Measurements from ENCODE around the gene KIF3A.

KIF3A gene

GRCh38 chr5:132763181-132764036 is 26.1 kb upstream of the KIF3A start:
- no peak overlapping the region for H3K27ac ChIP-seq
- no peak for TF ChIP-seq CTCF (conservative IDR thresholded peaks at IDR 0.05)

GRCh38 chr5:132762246-132763000 is 25.1 kb upstream of the KIF3A start:
- TF ChIP-seq CTCF (conservative IDR thresholded peaks at IDR 0.05): no peak
- no peak overlapping the region for H3K27ac ChIP-seq

- TF ChIP-seq CTCF (conservative IDR thresholded peaks at IDR 0.05): no peak
- H3K27ac ChIP-seq: no peak overlapping the region
These were observed 24.2 kb upstream of the KIF3A start for GRCh38 chr5:132761321-132762240.

GRCh38 chr5:132760601-132761317 is 23.4 kb upstream of the KIF3A start:
- no peak for TF ChIP-seq CTCF (conservative IDR thresholded peaks at IDR 0.05)

GRCh38 chr5:132760049-132760420 is 22.7 kb upstream of the KIF3A start:
- H3K27ac ChIP-seq: no peak overlapping the region
- TF ChIP-seq CTCF (conservative IDR thresholded peaks at IDR 0.05): no peak

More at GRCh38 chr5:132760601-132761317, 23.4 kb upstream of the KIF3A start:
- H3K27ac ChIP-seq: no peak overlapping the region

- peak overlapping the region; percentile 48; the same call in 1 of the 2 replicates for H3K27ac ChIP-seq
- TF ChIP-seq CTCF (conservative IDR thresholded peaks at IDR 0.05): no peak
These were observed 22.0 kb upstream of the KIF3A start for GRCh38 chr5:132759114-132760048.

Measured in VCaP (cell line).